ENCODE data around the gene SOX18. TPM values are rescaled to one million over a fixed set of nuclear protein-coding genes. Genes with fewer than 3 reads are reported as not detected.

The SOX18 gene
- polyA plus RNA-seq, 3 donors = 5.5 to 12.1 (median 12.1) TPM

- DNase-seq (ENCODE audit: extremely low read depth in 1 of 11, low read depth in 9 of 11, low spot score in 4 of 11) = no peak
Observed at GRCh38 chr20:64058536-64058935, 9.1 kb upstream of the SOX18 start.

GRCh38 chr20:64057628-64058498, 8.4 kb upstream of the SOX18 start:
- DNase-seq (ENCODE audit: extremely low read depth in 1 of 11, low read depth in 9 of 11, low spot score in 4 of 11) = peak in 3 of 11 donors; percentile 69 to 70 (median 69)

DNA sequence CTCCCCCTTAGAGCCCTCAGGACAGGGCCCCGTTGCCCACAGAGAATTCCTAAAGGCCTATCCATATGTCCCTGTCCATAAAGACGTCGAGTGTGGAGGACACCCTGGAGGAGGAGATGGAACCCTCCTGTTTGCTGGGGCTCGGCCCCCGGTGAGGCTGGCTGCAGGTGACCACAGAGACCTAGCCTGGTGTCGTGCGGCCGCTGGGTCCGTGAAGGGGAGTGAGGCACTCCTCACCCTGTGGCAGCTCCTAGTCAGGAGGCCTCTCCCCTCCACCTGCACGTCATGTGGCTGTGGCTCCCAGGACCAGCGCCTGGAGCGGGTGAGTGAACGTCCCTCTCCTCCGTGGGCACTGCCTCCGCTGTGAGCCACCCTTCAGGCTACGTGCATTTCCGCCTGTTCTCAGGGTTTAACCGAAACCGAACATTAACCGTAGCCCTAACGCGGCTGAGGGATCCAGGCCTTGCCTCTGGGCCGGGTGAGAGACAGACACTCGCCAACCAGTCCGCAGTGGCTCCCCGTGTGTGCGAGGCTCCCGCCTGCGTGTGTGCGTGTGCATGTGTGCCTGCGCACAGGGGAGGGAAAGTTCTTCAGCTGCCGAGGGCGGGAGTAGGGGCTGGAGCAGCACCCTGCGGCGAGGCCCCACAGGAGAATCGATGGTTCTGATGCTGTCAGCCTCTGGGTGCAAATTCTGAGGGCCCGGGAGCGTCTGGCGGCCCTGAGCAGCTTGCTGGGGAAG, 7.6 kb upstream of the SOX18 start:
- DNase-seq (ENCODE audit: extremely low read depth in 1 of 11, low read depth in 9 of 11, low spot score in 4 of 11) = no peak

DNA sequence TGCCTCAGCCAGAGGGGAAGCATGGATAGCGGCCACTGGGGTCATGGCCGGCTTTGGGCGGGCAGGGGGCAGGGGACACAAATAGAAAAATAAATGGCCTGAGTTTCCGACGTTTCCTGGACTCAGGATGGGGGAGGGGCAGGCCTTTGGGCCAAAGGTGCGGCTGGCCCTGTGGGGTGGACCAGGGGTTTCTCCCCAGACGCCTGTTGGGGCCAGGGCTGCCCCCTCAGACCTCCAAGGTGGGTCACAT, 7.1 kb upstream of the SOX18 start:
- DNase-seq (ENCODE audit: extremely low read depth in 1 of 11, low read depth in 9 of 11, low spot score in 4 of 11) = no peak

GRCh38 chr20:64055893-64056638, 6.6 kb upstream of the SOX18 start:
- no peak for DNase-seq (ENCODE audit: extremely low read depth in 1 of 11, low read depth in 9 of 11, low spot score in 4 of 11)

DNA sequence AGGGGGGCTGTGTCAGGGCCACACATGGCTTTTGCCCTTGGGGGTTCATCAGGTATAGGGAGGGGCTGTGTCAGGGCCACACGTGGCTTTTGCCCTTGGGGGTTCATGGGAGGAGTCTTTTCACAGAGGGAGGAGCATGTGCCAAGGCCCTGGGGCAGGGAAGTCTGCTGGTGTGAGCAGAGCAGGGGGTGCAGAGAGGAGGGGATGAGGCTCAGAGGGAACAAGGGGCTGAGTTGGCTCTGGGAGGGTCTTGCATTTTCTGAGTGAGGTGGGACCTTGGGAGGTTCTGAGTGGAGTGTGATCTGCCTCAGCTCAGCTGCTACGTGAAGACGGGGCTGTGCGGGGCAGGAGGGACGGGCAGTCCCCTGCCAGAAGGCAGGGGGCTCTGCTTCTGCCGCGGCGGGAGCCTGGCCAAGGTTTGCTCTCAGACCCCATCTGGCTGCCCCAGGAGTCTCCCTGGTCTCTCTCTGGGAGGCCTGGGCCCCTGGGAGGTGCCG, 6.0 kb upstream of the SOX18 start:
- no peak for DNase-seq (ENCODE audit: extremely low read depth in 1 of 11, low read depth in 9 of 11, low spot score in 4 of 11)

GRCh38 chr20:64053841-64054661, 4.6 kb upstream of the SOX18 start:
- DNase-seq (ENCODE audit: extremely low read depth in 1 of 11, low read depth in 9 of 11, low spot score in 4 of 11) = no peak

DNA sequence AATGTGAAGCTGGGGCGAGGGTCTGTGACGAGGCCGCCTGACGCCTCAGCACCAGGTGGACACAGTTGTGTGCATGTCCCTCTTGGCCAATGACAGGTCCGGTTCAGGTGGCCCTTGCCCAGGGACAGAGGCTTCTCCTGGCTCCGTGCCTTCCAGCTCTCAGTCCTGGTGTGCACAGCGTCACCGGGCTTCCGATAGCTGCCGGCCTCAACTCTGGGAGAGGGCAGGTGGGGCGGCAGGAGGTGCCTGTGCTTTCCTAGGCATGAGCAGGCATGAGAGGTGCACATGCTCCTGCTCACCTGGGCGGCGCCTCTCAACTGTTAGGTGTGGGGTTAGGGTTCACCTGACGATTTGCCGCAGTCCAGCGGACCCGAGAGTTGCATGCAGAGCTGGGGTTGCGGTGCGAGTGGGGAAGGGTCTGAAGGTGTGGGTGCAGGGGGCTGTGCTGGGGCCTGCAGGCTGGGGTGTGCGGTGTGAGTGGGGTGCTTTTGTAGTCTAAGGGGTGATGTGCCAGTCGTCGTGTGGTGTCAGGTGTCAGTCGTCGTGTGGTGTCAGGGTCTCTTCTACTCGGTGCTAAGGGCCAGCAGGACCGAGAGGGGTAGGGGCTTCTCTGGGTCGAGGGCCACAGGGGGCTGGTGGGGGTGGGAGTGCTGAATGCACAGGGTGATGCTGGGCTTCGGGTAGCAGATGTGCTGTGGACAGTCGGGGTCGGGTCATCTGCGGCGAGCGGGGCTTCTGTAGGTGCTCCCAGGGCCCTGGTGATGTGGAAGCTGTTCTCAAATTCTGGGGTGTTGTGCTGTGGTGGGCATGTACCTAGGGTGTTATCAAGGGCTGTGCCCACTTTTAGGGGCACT, 3.8 kb upstream of the SOX18 start:
- DNase-seq (ENCODE audit: extremely low read depth in 1 of 11, low read depth in 9 of 11, low spot score in 4 of 11) = no peak

GRCh38 chr20:64052326-64052722, 2.9 kb upstream of the SOX18 start:
- DNase-seq (ENCODE audit: extremely low read depth in 1 of 11, low read depth in 9 of 11, low spot score in 4 of 11) = no peak

DNA sequence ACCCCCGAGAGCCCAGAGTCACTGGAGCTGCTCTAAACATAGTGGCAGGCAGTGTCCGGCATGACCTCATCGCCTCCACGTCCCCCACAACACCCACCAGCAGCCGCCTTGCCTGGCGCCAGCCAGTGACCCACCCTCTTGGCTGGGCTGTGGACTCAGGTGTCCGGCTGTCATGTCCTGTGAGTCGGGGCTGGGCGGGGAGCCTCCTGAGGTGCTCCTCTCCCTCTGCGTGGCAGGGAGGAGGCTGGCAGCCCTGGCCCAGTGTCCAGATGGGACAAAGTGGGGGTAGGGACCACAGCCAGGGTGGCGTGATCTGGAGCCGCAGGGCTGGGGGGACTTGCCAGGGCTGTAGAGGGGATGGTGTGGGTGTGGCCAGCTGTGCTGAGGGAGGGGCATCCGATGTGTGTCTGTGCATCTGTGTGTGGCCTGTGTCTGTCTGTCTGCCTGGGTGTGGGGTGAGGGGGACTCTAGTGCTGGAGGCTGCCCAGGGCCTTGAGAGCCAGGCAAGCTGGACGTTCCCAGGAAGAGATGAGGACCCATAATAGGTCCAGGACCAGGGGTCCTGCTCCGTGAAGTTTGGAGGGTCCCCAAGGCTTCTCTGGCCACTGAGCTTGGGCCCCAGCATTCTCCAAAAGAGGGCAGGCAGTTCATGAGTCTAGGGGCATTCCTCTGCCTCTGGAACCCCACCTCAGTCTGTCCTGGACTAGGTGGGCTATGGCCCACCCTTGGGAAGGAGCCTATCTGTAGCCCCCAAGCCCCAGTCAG, 2.3 kb upstream of the SOX18 start:
- no peak for DNase-seq (ENCODE audit: extremely low read depth in 1 of 11, low read depth in 9 of 11, low spot score in 4 of 11)

GRCh38 chr20:64051033-64051452, 1.6 kb upstream of the SOX18 start:
- no peak for DNase-seq (ENCODE audit: extremely low read depth in 1 of 11, low read depth in 9 of 11, low spot score in 4 of 11)

- DNase-seq (ENCODE audit: extremely low read depth in 1 of 11, low read depth in 9 of 11, low spot score in 4 of 11) = no peak
Observed at GRCh38 chr20:64050261-64051032, 1.0 kb upstream of the SOX18 start.

- no peak for DNase-seq (ENCODE audit: extremely low read depth in 1 of 11, low read depth in 9 of 11, low spot score in 4 of 11)
Observed at GRCh38 chr20:64049878-64050260, 430 bp upstream of the SOX18 start.

GRCh38 chr20:64048402-64049044, 916 bp downstream of the SOX18 start:
- no peak for DNase-seq (ENCODE audit: extremely low read depth in 1 of 11, low read depth in 9 of 11, low spot score in 4 of 11)

- no peak for DNase-seq (ENCODE audit: extremely low read depth in 1 of 11, low read depth in 9 of 11, low spot score in 4 of 11)
Observed at GRCh38 chr20:64047968-64048401, 1.5 kb downstream of the SOX18 start.

DNA sequence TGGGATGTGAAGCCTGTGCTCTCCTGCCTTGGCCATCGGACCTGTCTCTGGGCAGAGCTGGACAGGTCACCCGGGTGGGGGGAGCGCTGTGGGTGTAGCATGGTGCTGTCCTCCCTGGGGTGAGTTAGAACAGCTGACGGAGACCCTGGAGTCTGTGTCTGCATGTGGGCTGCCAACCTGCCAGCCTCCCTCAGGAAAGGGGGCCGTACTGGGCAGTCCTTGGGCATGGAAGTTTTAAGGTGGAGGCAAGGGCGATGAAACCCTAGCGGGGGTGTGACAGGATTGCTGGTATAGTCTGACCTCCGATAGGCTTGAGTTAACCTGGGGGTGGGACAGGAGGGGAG, 2.4 kb downstream of the SOX18 start:
- no peak for DNase-seq (ENCODE audit: extremely low read depth in 1 of 11, low read depth in 9 of 11, low spot score in 4 of 11)

All from renal cortex interstitium (tissue), 11 donors.